Bronchial epithelial cell (primary cell): ENCODE measurements around the gene IQSEC1. TPM values are rescaled to one million over a fixed set of nuclear protein-coding genes. Genes with fewer than 3 reads are reported as not detected.

Experiments
- DNase-seq: peaks from one replicate; pipeline ENCODE4 v3.0.0-alpha.2; 2010; ENCODE audit warnings: low read depth
- FAIRE-seq: peaks from 2 replicates; lab custom pipeline; 2011; peaks lifted over from hg19 to GRCh38; lab: Jason Lieb, UNC
- H3K27me3 ChIP-seq: 2 replicates; pipeline ENCODE4 v1.5.1; 2011; ENCODE audit warnings: low read length; ENCODE audit not compliant: control insufficient read depth, insufficient read depth
- H3K36me3 ChIP-seq: 2 replicates; pipeline ENCODE4 v1.5.1; 2011; ENCODE audit warnings: low read length; ENCODE audit not compliant: control insufficient read depth, insufficient read depth
- H3K4me3 ChIP-seq: 2 replicates; pipeline ENCODE4 v1.5.1; 2011; ENCODE audit warnings: mild to moderate bottlenecking, low read depth, low read length, control low read depth
- total RNA-seq: library from RNA; depleted of rRNA; stranded (reverse); fragments of >200 nt; gene quantifications from 2 replicates; pipeline ENCODE4 v1.2.1, GENCODE V29; 2014
- TF ChIP-seq, protein P1 (sequence below): IDR thresholded peaks from 2 replicates; pipeline ENCODE4 v1.5.1; 2011; ENCODE audit warnings: mild to moderate bottlenecking, moderate library complexity, low read length, control low read depth, inconsistent platforms; ENCODE audit not compliant: insufficient read depth, severe bottlenecking

Gene IQSEC1
- total RNA-seq, 1 donor from 2014 or later: 6.6 TPM

DNA sequence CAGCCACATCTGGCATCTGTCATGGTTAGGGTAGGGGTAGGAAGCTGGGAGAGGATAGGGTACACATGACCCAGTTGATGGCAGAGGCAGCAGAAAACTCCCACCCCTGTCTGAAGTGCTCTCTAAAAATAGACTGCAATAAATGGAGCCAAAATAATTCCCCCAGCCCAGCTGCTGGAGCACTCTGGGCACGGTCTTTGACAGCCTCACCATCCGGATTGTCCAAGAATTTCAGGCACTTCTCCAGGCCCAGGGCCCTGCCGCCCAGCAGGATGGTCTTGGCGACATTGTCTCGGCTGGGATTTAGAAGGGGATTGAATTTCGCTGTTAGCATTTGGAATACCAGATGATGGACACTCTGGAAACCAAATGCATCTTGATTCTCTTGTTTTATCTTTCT is 103.7 kb downstream of the IQSEC1 start:
- Histone ChIP-seq H3K4me3 (no peak overlapping the region), H3K36me3 (no peaks in the 10 kb centered on the region), H3K27me3 (peaks cover 5% of the 10 kb centered on the region)
- TF ChIP-seq, protein P1, sequence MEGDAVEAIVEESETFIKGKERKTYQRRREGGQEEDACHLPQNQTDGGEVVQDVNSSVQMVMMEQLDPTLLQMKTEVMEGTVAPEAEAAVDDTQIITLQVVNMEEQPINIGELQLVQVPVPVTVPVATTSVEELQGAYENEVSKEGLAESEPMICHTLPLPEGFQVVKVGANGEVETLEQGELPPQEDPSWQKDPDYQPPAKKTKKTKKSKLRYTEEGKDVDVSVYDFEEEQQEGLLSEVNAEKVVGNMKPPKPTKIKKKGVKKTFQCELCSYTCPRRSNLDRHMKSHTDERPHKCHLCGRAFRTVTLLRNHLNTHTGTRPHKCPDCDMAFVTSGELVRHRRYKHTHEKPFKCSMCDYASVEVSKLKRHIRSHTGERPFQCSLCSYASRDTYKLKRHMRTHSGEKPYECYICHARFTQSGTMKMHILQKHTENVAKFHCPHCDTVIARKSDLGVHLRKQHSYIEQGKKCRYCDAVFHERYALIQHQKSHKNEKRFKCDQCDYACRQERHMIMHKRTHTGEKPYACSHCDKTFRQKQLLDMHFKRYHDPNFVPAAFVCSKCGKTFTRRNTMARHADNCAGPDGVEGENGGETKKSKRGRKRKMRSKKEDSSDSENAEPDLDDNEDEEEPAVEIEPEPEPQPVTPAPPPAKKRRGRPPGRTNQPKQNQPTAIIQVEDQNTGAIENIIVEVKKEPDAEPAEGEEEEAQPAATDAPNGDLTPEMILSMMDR: no peak
- DNase-seq (no peak), FAIRE-seq (no peak)

DNA sequence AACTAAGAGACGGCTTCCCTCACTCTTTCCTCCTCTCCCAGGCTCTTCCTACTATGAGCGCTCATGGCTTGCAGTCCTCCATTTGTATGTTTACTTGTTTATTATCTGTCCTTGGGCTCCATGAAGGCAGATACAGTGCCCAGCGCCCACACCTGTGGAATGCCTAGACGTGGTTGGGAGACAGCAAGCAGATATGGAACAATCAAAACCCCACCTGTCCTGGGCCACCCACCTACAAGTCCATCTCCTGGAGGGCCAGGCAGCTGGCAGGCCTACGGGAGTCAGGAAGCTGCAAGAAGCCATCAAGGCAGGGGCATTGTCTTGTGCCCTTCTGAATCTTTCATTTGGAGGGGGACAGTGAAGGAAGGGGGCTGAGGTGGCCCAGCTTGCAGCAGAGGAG is 104.7 kb downstream of the IQSEC1 start:
- H3K4me3 ChIP-seq: no peak overlapping the region
- no peaks in the 10 kb centered on the region for H3K36me3 ChIP-seq
- TF ChIP-seq, protein P1: no peak
- no peak for DNase-seq
- FAIRE-seq: no peak
- H3K27me3 ChIP-seq: peaks cover 5% of the 10 kb centered on the region

DNA sequence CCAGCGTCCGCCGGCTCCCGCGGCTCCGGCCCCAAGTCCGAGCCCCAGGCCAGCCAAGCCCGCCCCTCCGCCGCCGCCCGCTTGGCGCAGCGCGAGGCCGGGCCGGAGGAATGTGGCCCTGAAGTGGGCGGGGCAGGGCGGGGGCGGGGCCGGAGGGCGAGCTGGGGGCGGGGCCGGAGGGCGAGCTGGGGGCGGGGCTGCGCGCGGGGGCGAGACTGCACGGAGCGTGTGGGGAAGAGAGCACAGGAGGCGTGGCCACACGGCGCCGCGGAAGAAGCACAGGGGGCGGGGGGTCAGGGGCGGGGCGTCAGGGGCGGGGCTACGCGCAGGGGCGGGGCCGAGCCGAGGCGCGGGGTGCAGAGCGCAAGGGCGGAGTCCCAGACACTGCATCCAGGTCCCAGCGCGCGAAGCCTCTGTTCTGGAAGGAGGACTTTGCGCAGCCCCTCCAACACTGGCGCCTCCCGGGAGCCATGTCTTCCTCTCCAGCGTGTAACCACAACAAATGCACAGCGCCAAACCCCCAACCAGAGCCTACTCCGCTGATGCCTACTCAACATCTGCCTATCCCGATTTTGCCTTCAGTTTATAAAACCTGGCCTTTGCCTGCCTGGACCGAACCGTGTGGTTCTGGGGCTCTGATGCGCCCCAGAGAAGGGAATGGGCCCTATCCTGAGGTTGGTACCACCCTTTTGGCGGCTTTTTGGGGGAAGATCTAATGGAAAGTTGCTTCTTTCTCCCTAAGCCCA is 105.5 kb downstream of the IQSEC1 start:
- FAIRE-seq: no peak
- peaks cover 5% of the 10 kb centered on the region for H3K27me3 ChIP-seq
- TF ChIP-seq, protein P1: no peak

DNA sequence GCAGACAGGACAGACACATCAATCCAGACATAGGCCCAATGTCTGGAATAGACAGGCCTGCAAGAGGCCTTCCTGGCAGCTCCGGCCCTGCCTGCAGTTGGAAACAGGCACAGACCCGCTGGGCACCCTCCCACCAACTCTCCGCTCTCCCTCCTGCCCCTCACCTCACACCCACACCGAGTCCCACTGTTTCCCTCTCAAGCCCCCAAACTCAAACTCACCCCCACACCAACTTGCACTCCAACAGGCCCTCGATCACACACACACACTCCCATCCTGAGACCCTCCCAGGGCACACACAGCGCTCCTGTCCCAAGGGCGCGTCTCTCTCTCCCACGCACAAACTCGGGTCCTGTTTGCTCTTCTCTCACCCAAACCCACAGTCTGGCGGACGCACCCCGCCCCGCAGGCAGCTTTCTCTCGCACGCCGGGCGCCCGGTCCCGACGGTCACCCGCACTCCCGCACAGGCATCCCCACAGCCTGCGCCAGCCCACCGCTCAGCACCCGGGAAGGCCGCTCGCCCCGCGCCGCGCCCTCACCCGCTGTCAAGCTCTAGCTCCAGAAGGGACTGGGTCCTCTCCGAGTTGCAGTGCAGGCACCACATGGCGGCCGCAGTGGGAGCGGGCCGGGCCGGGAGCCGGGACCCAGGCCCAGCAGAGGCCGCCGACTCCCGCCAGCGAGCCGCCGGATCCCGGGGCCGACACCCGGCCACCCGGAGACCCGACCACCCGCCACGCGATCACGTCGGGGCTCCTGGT is 106.2 kb downstream of the IQSEC1 start:
- no peaks in the 10 kb centered on the region for H3K36me3 ChIP-seq
- peaks cover 5% of the 10 kb centered on the region for H3K27me3 ChIP-seq
- TF ChIP-seq, protein P1: no peak
- FAIRE-seq: no peak
- peak; percentile 3 for DNase-seq
- H3K4me3 ChIP-seq: peak overlapping the region; percentile 71

More for the DNA sequence above, 105.5 kb downstream of the IQSEC1 start:
- no peaks in the 10 kb centered on the region for H3K36me3 ChIP-seq
- DNase-seq: peak; percentile 58
- H3K4me3 ChIP-seq: peak overlapping the region; percentile 71

DNA sequence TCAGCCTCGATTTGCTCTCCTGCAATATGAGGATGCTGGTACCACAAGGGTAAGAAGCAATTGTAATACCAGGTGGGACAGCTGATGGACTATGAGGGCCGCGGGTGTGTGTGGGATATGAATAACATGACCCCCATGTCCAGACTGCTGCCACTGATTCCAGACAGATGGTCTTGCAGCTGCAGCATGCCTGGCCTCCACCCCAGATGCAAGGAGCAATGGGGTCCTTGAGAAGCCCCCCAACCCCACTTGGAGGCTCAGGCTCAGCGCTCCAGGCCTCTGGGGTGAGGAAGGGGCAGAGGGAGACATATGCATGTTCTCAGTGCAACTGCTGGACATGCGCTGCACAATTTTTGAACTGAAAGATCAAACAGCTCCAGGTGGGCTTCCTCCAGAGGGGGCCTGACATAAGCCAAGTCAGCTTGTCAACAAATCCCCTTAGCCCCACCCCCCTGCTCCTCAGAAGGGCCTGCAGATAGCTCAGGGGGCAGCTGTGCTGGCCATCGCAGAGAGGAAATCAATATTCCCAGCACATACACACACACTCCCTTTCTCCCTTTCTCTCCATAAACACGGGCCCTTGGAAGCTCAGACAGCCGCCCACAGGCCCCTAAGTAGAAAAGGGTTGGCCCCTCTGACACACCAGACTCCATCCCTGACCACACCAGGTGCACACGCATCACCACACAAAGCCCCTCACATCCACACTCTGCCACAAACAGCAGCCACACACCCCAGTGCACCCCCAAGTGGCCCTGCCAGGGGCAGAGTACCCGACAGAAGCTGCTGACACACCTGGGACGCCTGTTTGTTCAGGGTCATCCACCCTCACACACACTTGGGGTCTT is 107.0 kb downstream of the IQSEC1 start:
- TF ChIP-seq, protein P1: no peak
- Histone ChIP-seq H3K4me3 (peak overlapping the region; percentile 71), H3K36me3 (no peaks in the 10 kb centered on the region), H3K27me3 (peaks cover 5% of the 10 kb centered on the region)
- no peak for FAIRE-seq
- DNase-seq: peak; percentile 13
